Suprapubic skin (tissue), 4 donors: Measurements from ENCODE around the gene PMEPA1. TPM values are rescaled to one million over a fixed set of nuclear protein-coding genes. Genes with fewer than 3 reads are reported as not detected.

ENCODE experiments used
- DNase-seq, 2 donors: peaks; one replicate each; pipeline ENCODE4 v3.0.0-alpha.2; 2019; ENCODE audit warnings: low spot score in 2 of 2
- H3K27ac ChIP-seq: fragments of 200-600 bp; sonication (generic); one replicate; pipeline ENCODE4 v1.5.1; 2019
- H3K27me3 ChIP-seq: fragments of 200-600 bp; sonication (generic); one replicate; pipeline ENCODE4 v1.5.1; 2019
- H3K36me3 ChIP-seq: fragments of 200-600 bp; sonication (generic); one replicate; pipeline ENCODE4 v1.5.1; 2019
- H3K4me1 ChIP-seq: fragments of 200-600 bp; sonication (generic); one replicate; pipeline ENCODE4 v1.5.1; 2019
- H3K4me3 ChIP-seq: fragments of 200-600 bp; sonication (generic); one replicate; pipeline ENCODE4 v1.5.1; 2019; ENCODE audit warnings: mild to moderate bottlenecking
- H3K9me3 ChIP-seq: fragments of 200-600 bp; sonication (generic); one replicate; pipeline ENCODE4 v1.5.1; 2019
- CTCF ChIP-seq, 2 donors: fragments of 200-600 bp in 1 of 2; fragments of 450-650 bp in 1 of 2; sonication (generic) in 1 of 2; IDR thresholded peaks; one replicate each; pipeline ENCODE4 v1.5.1; 2016 to 2019; ENCODE audit warnings: antibody characterized with exemption in 2 of 2, mild to moderate bottlenecking in 1 of 2, moderate library complexity in 1 of 2
- EP300 ChIP-seq: sonication (generic); formaldehyde crosslinking; IDR thresholded peaks from one replicate; pipeline ENCODE4 v1.6.1; 2017; ENCODE audit warnings: antibody characterized with exemption
- POLR2A ChIP-seq, 2 donors: fragments of 450-650 bp; IDR thresholded peaks; one replicate each; pipeline ENCODE4 v1.6.1; 2017; ENCODE audit warnings: antibody characterized with exemption in 2 of 2, mild to moderate bottlenecking in 2 of 2, moderate library complexity in 2 of 2
- POLR2AphosphoS5 ChIP-seq, 3 donors: sonication (generic); formaldehyde crosslinking; IDR thresholded peaks; one replicate each; pipeline ENCODE4 v1.6.1; 2017; ENCODE audit warnings: antibody characterized with exemption in 3 of 3
- WGBS: methylation state at CpG from one replicate; pipeline ENCODE4 v1.1.5; 2018; 5-methylcytosine and 5-hydroxymethylcytosine counted together
- total RNA-seq, 4 donors: library from RNA; depleted of rRNA; stranded (reverse); fragments of >200 nt; gene quantifications; one replicate each; pipeline ENCODE4 v1.1.0, GENCODE V29; 2016

The PMEPA1 gene, protein sequence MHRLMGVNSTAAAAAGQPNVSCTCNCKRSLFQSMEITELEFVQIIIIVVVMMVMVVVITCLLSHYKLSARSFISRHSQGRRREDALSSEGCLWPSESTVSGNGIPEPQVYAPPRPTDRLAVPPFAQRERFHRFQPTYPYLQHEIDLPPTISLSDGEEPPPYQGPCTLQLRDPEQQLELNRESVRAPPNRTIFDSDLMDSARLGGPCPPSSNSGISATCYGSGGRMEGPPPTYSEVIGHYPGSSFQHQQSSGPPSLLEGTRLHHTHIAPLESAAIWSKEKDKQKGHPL
- 10 to 100 TPM in 3 of 4 donors, 1 to 10 TPM in 1; 9.5 to 20.4 (median 16.2) TPM for total RNA-seq

- H3K27ac ChIP-seq: peak within 1 kb of the TSS; percentile 91
- peak in 2 of 3 donors; percentile 47 to 49 for TF ChIP-seq POLR2AphosphoS5 (IDR thresholded peaks at IDR 0.05)
- peak; percentile 12 to 69 for TF ChIP-seq POLR2A (IDR thresholded peaks at IDR 0.05)
- no peak for TF ChIP-seq CTCF (IDR thresholded peaks at IDR 0.05)
- peaks cover 68% of the 10 kb centered on the region for H3K4me1 ChIP-seq
- H3K27me3 ChIP-seq: no peaks in the 10 kb centered on the region
- 0% methylated on average over 27 of the region's 92 CpGs for WGBS
- DNase-seq: peak; percentile 95 to 96
- no peaks in the 10 kb centered on the region for H3K9me3 ChIP-seq
- no peaks in the 10 kb centered on the region for H3K36me3 ChIP-seq
- H3K4me3 ChIP-seq: peak within 1 kb of the TSS; percentile 66
Observed at GRCh38 chr20:57709823-57710799, at the start of gene PMEPA1. Gene PMEPA1 (minus strand): TSS chr20:57710015. CDS start chr20:57709582, 433 bp downstream.

DNA sequence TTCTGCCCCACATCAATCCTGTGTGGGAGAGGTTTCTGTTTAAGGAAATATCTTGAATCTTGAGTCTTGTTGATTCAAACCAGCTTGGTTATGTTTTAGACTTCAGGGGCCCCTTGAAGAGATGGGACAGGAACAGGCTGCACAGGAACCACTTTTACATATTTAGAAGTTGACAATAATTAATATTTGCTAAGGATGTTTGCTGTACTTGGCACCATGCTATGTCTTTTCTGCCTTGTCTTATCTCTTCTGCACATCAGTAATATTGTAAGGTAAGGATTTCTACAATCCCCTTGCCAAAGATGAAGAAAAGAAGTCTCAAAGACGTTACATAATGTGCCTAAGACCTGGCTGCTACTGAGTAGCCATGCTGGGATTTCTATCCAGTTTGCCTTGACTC lies 48.0 kb upstream of the PMEPA1 start:
- no peaks in the 10 kb centered on the region for H3K4me1 ChIP-seq

GRCh38 chr20:57756921-57757320 lies 47.1 kb upstream of the PMEPA1 start:
- peak; percentile 5 to 37 for DNase-seq

More for the DNA sequence above, 48.0 kb upstream of the PMEPA1 start:
- 50% methylated on average over 1 of the region's 1 CpG for WGBS
- no peak for DNase-seq
- H3K27me3 ChIP-seq: peaks cover 5% of the 10 kb centered on the region
- H3K9me3 ChIP-seq: no peaks in the 10 kb centered on the region
- TF ChIP-seq CTCF (IDR thresholded peaks at IDR 0.05) (no peak), POLR2A (IDR thresholded peaks at IDR 0.05) (no peak), POLR2AphosphoS5 (IDR thresholded peaks at IDR 0.05) (no peak), EP300 (no peak)
- H3K27ac ChIP-seq: no peak overlapping the region
- no peaks in the 10 kb centered on the region for H3K36me3 ChIP-seq
- no peak overlapping the region for H3K4me3 ChIP-seq

GRCh38 chr20:57756213-57756612 lies 46.4 kb upstream of the PMEPA1 start:
- Histone ChIP-seq H3K4me1 (no peaks in the 10 kb centered on the region), H3K27me3 (peaks cover 5% of the 10 kb centered on the region), H3K4me3 (no peak overlapping the region), H3K9me3 (no peaks in the 10 kb centered on the region), H3K36me3 (no peaks in the 10 kb centered on the region), H3K27ac (no peak overlapping the region)
- peak in 1 of 2 donors; percentile 15 for DNase-seq
- TF ChIP-seq POLR2A (IDR thresholded peaks at IDR 0.05): no peak
- TF ChIP-seq EP300: no peak
- no peak for TF ChIP-seq POLR2AphosphoS5 (IDR thresholded peaks at IDR 0.05)
- no peak for TF ChIP-seq CTCF (IDR thresholded peaks at IDR 0.05)
- 63% methylated on average over 4 of the region's 4 CpGs for whole genome bisulfite sequencing

More at GRCh38 chr20:57756921-57757320, 47.1 kb upstream of the PMEPA1 start:
- no peaks in the 10 kb centered on the region for H3K4me1 ChIP-seq
- H3K36me3 ChIP-seq: no peaks in the 10 kb centered on the region
- H3K4me3 ChIP-seq: no peak overlapping the region
- H3K9me3 ChIP-seq: no peaks in the 10 kb centered on the region
- TF ChIP-seq EP300: no peak
- no peak for TF ChIP-seq CTCF (IDR thresholded peaks at IDR 0.05)
- no peak for TF ChIP-seq POLR2A (IDR thresholded peaks at IDR 0.05)
- TF ChIP-seq POLR2AphosphoS5 (IDR thresholded peaks at IDR 0.05): no peak
- H3K27ac ChIP-seq: no peak overlapping the region
- 89% methylated on average over 4 of the region's 4 CpGs for WGBS
- H3K27me3 ChIP-seq: peaks cover 5% of the 10 kb centered on the region

DNA sequence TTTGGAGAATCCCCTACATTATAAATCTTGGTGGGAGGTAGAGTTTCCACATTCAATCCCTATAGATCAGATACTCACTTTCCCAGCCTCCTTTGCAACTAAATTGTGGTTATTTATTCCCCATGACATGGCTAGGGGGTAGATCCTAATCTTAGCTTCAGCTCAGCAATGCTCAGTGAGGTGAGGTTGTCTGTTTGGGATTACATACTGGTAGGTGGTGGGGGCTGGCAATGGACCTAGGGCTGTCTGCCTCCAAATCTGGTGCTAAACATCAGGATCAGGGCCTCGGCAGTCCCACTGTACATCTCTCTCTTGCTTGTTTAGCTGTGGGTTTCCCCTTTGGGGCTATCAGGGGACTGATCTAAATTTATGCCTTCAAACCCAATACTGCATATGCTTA lies 45.8 kb upstream of the PMEPA1 start:
- Histone ChIP-seq H3K9me3 (no peaks in the 10 kb centered on the region), H3K27me3 (peaks cover 5% of the 10 kb centered on the region), H3K4me3 (no peak overlapping the region), H3K36me3 (no peaks in the 10 kb centered on the region), H3K4me1 (no peaks in the 10 kb centered on the region), H3K27ac (no peak overlapping the region)
- 43% methylated on average over 1 of the region's 1 CpG for WGBS
- TF ChIP-seq POLR2A (IDR thresholded peaks at IDR 0.05): no peak
- TF ChIP-seq POLR2AphosphoS5 (IDR thresholded peaks at IDR 0.05): no peak
- TF ChIP-seq EP300: no peak
- TF ChIP-seq CTCF (IDR thresholded peaks at IDR 0.05): no peak
- DNase-seq: peak in 1 of 2 donors; percentile 26
